ENCODE results near the gene CRYM.
"Not testable (repeated sequence)": the region's sequence is repeated elsewhere in the genome, so short reads cannot be mapped to it uniquely, and the experiment has no call there.

The CRYM gene

GRCh38 chr16:21277927-21278706 lies at the start of gene CRYM:
Gene CRYM, minus strand, starts transcription at chr16:21278290. Its CDS starts 39 bp downstream, at chr16:21278251.
- H3K4me1 Mint-ChIP-seq = peaks cover 44% of the 10 kb centered on the region
- H3K4me3 Mint-ChIP-seq = peak within 1 kb of the TSS; percentile 76
- H3K27me3 Mint-ChIP-seq = peaks cover 23% of the 10 kb centered on the region
- ATAC-seq = peak; percentile 90
- H3K36me3 Mint-ChIP-seq = peaks cover 5% of the 10 kb centered on the region
- H3K9me3 Mint-ChIP-seq = peaks cover 5% of the 10 kb centered on the region
- H3K27ac Mint-ChIP-seq = peak within 1 kb of the TSS; percentile 69

DNA sequence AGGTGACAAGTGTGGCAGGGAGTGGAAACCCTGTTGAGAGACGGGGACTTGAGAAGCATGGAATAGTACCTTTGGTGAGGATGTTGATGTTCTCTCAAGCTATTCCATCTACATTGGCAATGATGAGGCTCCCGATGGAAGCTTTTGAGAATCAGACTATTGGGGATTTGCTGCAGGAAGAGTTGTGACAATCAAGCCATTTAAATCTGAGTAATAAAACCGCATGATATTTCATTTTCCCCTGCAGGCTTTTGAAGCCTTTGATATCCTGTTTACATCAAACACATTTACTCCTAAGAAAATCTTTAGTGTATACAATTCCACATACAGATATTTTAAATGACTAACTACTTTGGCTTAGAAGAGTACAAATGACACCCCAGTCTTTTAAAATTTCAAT lies 49.0 kb upstream of the CRYM start:
- Mint-ChIP-seq H3K4me1 (no peaks in the 10 kb centered on the region), H3K9me3 (peaks cover 9% of the 10 kb centered on the region), H3K27me3 (no peaks in the 10 kb centered on the region), H3K27ac (no peak overlapping the region), H3K36me3 (peaks cover 26% of the 10 kb centered on the region), H3K4me3 (no peak overlapping the region)
- ATAC-seq = no peak

DNA sequence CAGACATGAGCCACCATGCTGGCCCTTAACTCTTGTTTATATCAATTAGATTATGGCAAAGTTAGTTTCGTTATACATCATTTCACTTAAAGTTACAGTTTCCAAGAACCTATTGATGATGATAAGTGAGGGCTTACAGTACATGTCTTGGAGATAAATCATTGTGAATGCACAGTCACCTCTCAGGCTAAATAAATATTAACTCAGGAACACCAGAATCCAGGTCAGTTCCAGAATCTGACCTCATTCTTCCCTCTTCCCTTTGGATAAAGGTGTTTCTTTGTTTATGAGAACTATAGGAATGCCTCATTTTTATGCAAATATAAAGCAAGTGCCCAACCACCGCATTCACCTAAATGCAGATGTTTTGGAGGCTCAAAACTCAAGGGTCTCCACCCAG lies 48.4 kb upstream of the CRYM start:
- Mint-ChIP-seq H3K27ac (no peak overlapping the region), H3K27me3 (no peaks in the 10 kb centered on the region), H3K9me3 (peaks cover 9% of the 10 kb centered on the region), H3K36me3 (peaks cover 23% of the 10 kb centered on the region), H3K4me3 (no peak overlapping the region), H3K4me1 (no peaks in the 10 kb centered on the region)
- ATAC-seq = no peak

- no peaks in the 10 kb centered on the region for H3K4me1 Mint-ChIP-seq
- peaks cover 9% of the 10 kb centered on the region for H3K9me3 Mint-ChIP-seq
- H3K27ac Mint-ChIP-seq = no peak overlapping the region
- no peaks in the 10 kb centered on the region for H3K27me3 Mint-ChIP-seq
- H3K36me3 Mint-ChIP-seq = peaks cover 29% of the 10 kb centered on the region
- no peak overlapping the region for H3K4me3 Mint-ChIP-seq
- no peak for ATAC-seq
Observed at GRCh38 chr16:21324267-21324666, 46.2 kb upstream of the CRYM start.

GRCh38 chr16:21322251-21322650 lies 44.2 kb upstream of the CRYM start:
- H3K36me3 Mint-ChIP-seq = peaks cover 11% of the 10 kb centered on the region
- ATAC-seq, H3K27ac Mint-ChIP-seq, H3K4me1 Mint-ChIP-seq, H3K9me3 Mint-ChIP-seq, H3K27me3 Mint-ChIP-seq, H3K4me3 Mint-ChIP-seq: not testable (repeated sequence)

DNA sequence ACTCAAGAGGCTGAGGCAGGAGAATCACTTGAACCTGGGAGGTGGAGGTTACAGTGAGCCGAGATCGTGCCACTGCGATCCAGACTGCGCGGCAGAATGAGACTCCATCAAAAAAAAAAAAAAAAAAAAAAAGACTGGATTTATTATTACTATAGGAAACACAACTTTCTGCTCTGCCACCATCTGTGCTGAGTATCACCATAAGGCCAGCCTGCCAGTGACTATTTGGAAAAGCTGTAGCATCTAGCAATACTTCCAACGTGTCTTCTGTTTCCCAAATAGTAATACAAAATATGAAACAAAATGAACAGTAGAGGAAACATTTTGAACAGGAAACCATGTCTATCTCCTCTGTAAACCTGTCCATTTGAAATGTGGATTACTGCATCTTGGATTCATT lies 43.6 kb upstream of the CRYM start:
- no peak overlapping the region for H3K4me3 Mint-ChIP-seq

DNA sequence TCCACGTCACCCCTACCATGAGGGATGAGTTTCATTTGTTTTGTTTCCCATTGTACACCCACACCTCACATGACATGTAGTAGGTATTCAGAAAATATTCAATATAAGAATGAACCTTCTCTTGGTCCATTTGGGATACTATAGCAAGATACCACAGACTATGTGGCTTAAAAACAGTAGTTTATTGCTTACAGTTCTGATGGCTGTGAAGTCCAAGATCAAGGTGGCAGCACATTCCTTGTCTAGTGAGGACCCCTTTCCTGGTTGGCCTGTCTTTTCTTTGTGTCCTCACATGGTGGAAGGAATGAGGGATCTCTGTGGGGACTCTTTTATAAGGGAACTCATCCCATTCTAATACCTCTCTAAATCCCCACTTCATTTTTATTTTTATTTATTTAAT lies 36.2 kb upstream of the CRYM start:
- H3K4me3 Mint-ChIP-seq = no peak overlapping the region
- no peak overlapping the region for H3K27ac Mint-ChIP-seq
- H3K27me3 Mint-ChIP-seq = no peaks in the 10 kb centered on the region
- ATAC-seq = no peak
- H3K9me3 Mint-ChIP-seq = no peaks in the 10 kb centered on the region
- peaks cover 6% of the 10 kb centered on the region for H3K4me1 Mint-ChIP-seq
- peaks cover 21% of the 10 kb centered on the region for H3K36me3 Mint-ChIP-seq

More for the DNA sequence above, 43.6 kb upstream of the CRYM start:
- Mint-ChIP-seq H3K27ac (no peak overlapping the region), H3K4me1 (no peaks in the 10 kb centered on the region), H3K9me3 (no peaks in the 10 kb centered on the region), H3K27me3 (no peaks in the 10 kb centered on the region), H3K36me3 (peaks cover 11% of the 10 kb centered on the region)
- ATAC-seq = no peak

GRCh38 chr16:21312863-21313372 lies 34.8 kb upstream of the CRYM start:
- not testable (repeated sequence) for H3K4me1 Mint-ChIP-seq, H3K27ac Mint-ChIP-seq, H3K4me3 Mint-ChIP-seq, H3K27me3 Mint-ChIP-seq, ATAC-seq, H3K9me3 Mint-ChIP-seq
- H3K36me3 Mint-ChIP-seq = peaks cover 31% of the 10 kb centered on the region

DNA sequence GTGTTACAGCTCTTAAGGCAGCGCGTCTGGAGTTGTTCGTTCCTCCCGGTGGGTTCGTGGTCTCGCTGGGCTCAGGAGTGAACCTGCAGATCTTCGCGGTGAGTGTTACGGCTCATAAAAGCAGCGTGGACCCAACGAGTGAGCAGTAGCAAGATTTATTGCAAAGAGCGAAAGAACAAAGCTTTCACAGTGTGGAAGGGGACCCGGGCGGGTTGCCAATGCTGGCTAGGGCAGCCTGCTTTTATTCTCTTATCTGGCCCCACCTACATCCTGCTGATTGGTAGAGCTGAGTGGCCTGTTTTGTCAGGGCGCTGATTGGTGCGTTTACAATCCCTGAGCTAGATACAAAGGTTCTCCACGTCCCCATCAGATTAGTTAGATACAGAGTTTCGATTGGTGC lies 34.0 kb upstream of the CRYM start:
- H3K27ac Mint-ChIP-seq, H3K4me1 Mint-ChIP-seq, H3K9me3 Mint-ChIP-seq, H3K4me3 Mint-ChIP-seq, ATAC-seq, H3K27me3 Mint-ChIP-seq: not testable (repeated sequence)
- peaks cover 31% of the 10 kb centered on the region for H3K36me3 Mint-ChIP-seq

- not testable (repeated sequence) for ATAC-seq, H3K27me3 Mint-ChIP-seq, H3K9me3 Mint-ChIP-seq, H3K4me3 Mint-ChIP-seq, H3K27ac Mint-ChIP-seq
- H3K4me1 Mint-ChIP-seq = peaks cover 21% of the 10 kb centered on the region
- H3K36me3 Mint-ChIP-seq = peaks cover 20% of the 10 kb centered on the region
Observed at GRCh38 chr16:21306712-21307111, 28.6 kb upstream of the CRYM start.

DNA sequence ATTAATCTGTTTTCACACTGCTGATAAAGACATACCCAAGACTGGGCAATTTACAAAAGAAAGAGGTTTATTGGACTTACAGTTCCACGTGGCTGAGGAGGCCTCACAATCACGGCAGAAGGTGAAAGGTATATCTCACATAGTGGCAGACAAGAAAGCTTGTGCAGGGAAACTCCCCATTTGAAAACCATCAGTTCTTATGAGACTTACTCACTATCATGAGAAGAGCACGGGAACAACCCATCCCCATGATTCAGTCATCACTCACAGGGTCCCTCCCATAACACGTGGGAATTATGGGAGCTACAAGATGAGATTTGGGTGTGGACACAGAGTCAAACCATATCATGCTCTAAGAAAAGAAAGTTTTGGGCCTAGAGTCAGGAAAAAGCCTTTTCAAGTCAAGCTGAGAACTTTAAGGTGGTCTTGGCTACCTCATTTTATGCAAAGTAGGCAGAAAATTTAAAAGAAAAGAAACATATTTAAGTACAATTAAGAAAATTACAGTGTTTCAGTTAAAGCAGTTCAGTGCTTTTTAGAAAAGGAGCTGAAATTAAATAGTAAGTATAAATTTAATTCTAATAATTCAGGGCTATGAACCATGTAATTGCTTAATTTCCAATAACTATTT lies 24.9 kb upstream of the CRYM start:
- Mint-ChIP-seq H3K9me3 (no peaks in the 10 kb centered on the region), H3K36me3 (no peaks in the 10 kb centered on the region), H3K27ac (peak overlapping the region; percentile 93), H3K27me3 (no peaks in the 10 kb centered on the region), H3K4me1 (peaks cover 31% of the 10 kb centered on the region), H3K4me3 (peak overlapping the region; percentile 97)
- no peak for ATAC-seq

GRCh38 chr16:21302454-21302853 lies 24.4 kb upstream of the CRYM start:
- no peak for ATAC-seq
- Mint-ChIP-seq H3K9me3 (no peaks in the 10 kb centered on the region), H3K4me1 (peaks cover 31% of the 10 kb centered on the region), H3K27me3 (no peaks in the 10 kb centered on the region), H3K36me3 (no peaks in the 10 kb centered on the region), H3K27ac (peak overlapping the region; percentile 93), H3K4me3 (peak overlapping the region; percentile 97)

DNA sequence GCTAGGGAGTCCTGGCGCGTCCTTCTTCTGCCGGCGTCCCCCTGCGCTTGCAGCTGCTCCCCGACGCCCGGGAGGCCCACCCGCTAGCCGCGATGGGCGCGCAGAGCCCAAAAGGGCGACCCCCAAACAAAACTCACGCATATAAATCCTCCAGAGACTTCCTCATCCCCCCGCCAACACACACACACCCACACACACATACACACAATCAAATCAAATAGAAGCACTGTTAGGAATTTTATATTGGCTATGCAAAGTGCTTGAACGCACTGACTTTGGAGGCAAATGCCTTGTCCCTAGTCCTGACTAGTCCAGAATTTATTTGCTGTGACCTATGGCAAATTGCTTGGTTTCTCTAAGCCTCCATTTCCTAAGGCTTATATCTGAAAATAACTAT lies 23.8 kb upstream of the CRYM start:
- no peak for ATAC-seq
- H3K36me3 Mint-ChIP-seq = no peaks in the 10 kb centered on the region
- peak overlapping the region; percentile 93 for H3K27ac Mint-ChIP-seq
- no peaks in the 10 kb centered on the region for H3K27me3 Mint-ChIP-seq
- peaks cover 31% of the 10 kb centered on the region for H3K4me1 Mint-ChIP-seq
- no peaks in the 10 kb centered on the region for H3K9me3 Mint-ChIP-seq
- H3K4me3 Mint-ChIP-seq = peak overlapping the region; percentile 97

GRCh38 chr16:21301168-21301894 lies 23.2 kb upstream of the CRYM start:
- no peaks in the 10 kb centered on the region for H3K27me3 Mint-ChIP-seq

More at GRCh38 chr16:21301168-21301894, 23.2 kb upstream of the CRYM start:
- peak; percentile 88 for ATAC-seq
- Mint-ChIP-seq H3K27ac (peak overlapping the region; percentile 93), H3K36me3 (no peaks in the 10 kb centered on the region), H3K9me3 (no peaks in the 10 kb centered on the region), H3K4me1 (peaks cover 31% of the 10 kb centered on the region), H3K4me3 (peak overlapping the region; percentile 97)
